GM19035 (cell line): ENCODE data around the gene CHD9.
"Not testable (repeated sequence)": the region's sequence is repeated elsewhere in the genome, so short reads cannot be mapped to it uniquely, and the experiment has no call there.

Experiments used
- ATAC-seq: cut with Tn5 transposase; IDR thresholded peaks from one replicate; pipeline ENCODE4 v1.9.1; 2021; ENCODE audit not compliant: unreplicated experiment

The CHD9 gene

GRCh38 chr16:53069772-53070171 lies 15.0 kb downstream of the CHD9 start:
- ATAC-seq = no peak

GRCh38 chr16:53071748-53072301 lies 17.0 kb downstream of the CHD9 start:
- peak; percentile 57 for ATAC-seq

GRCh38 chr16:53073022-53073421 lies 18.2 kb downstream of the CHD9 start:
- ATAC-seq = no peak

GRCh38 chr16:53074296-53074695 lies 19.5 kb downstream of the CHD9 start:
- not testable (repeated sequence) for ATAC-seq

- not testable (repeated sequence) for ATAC-seq
Measured at GRCh38 chr16:53075461-53075860, 20.7 kb downstream of the CHD9 start.

GRCh38 chr16:53078247-53078646 lies 23.5 kb downstream of the CHD9 start:
- no peak for ATAC-seq

- ATAC-seq = no peak
Measured at GRCh38 chr16:53078765-53079485, 24.1 kb downstream of the CHD9 start.

- ATAC-seq = no peak
Measured at GRCh38 chr16:53080345-53081031, 25.7 kb downstream of the CHD9 start.

GRCh38 chr16:53081032-53081424 lies 26.2 kb downstream of the CHD9 start:
- ATAC-seq = no peak

GRCh38 chr16:53081686-53082407 lies 27.1 kb downstream of the CHD9 start:
- ATAC-seq = no peak

GRCh38 chr16:53082509-53082908 lies 27.7 kb downstream of the CHD9 start:
- ATAC-seq = no peak

- no peak for ATAC-seq
Measured at GRCh38 chr16:53083119-53083518, 28.3 kb downstream of the CHD9 start.

GRCh38 chr16:53084141-53084541 lies 29.4 kb downstream of the CHD9 start:
- no peak for ATAC-seq

GRCh38 chr16:53084746-53085334 lies 30.0 kb downstream of the CHD9 start:
- no peak for ATAC-seq

GRCh38 chr16:53085369-53085843 lies 30.6 kb downstream of the CHD9 start:
- ATAC-seq = no peak

- ATAC-seq = no peak
Measured at GRCh38 chr16:53085931-53086421, 31.2 kb downstream of the CHD9 start.

GRCh38 chr16:53087101-53087500 lies 32.3 kb downstream of the CHD9 start:
- ATAC-seq = no peak

- ATAC-seq = no peak
Measured at GRCh38 chr16:53089434-53090285, 34.9 kb downstream of the CHD9 start.

- no peak for ATAC-seq
Measured at GRCh38 chr16:53090286-53090590, 35.4 kb downstream of the CHD9 start.
